ENCODE measurements around the gene PDE6B. TPM values are rescaled to one million over a fixed set of nuclear protein-coding genes. Genes with fewer than 3 reads are reported as not detected.

Gene PDE6B
- total RNA-seq, 1 donor from 2014 or later: 5.5 TPM

GRCh38 chr4:661231-661630 is 35.9 kb downstream of the PDE6B start:
- intact Hi-C loops (cut with DNase I): no loop called here
- Histone ChIP-seq H3K4me3 (no peak overlapping the region), H3K4me1 (peaks cover 17% of the 10 kb centered on the region), H3K27me3 (ENCODE audit: low read depth) (no peaks in the 10 kb centered on the region), H3K36me3 (no peaks in the 10 kb centered on the region), H3K27ac (no peak overlapping the region), H3K9me3 (no peaks in the 10 kb centered on the region)
- ATAC-seq (no peak), DNase-seq (no peak)
- TF ChIP-seq CTCF (IDR thresholded peaks at IDR 0.05): no peak

GRCh38 chr4:661881-662761 is 36.7 kb downstream of the PDE6B start:
- ATAC-seq: no peak
- Histone ChIP-seq H3K9me3 (no peaks in the 10 kb centered on the region), H3K27ac (no peak overlapping the region)

GRCh38 chr4:663046-663437 is 37.7 kb downstream of the PDE6B start:
- ATAC-seq: peak; percentile 6 to 13
- Histone ChIP-seq H3K4me3 (peak overlapping the region; percentile 81), H3K9me3 (no peaks in the 10 kb centered on the region), H3K36me3 (no peaks in the 10 kb centered on the region), H3K4me1 (peaks cover 17% of the 10 kb centered on the region), H3K27ac (peak overlapping the region; percentile 69), H3K27me3 (ENCODE audit: low read depth) (no peaks in the 10 kb centered on the region)
- DNase-seq: no peak
- intact Hi-C loops (cut with DNase I): no loop called here
- no peak for TF ChIP-seq CTCF (IDR thresholded peaks at IDR 0.05)

More at GRCh38 chr4:661881-662761, 36.7 kb downstream of the PDE6B start:
- H3K4me1 ChIP-seq: peaks cover 17% of the 10 kb centered on the region
- no peak overlapping the region for H3K4me3 ChIP-seq
- intact Hi-C loops (cut with DNase I): no loop called here
- DNase-seq: peak; percentile 45
- H3K36me3 ChIP-seq: no peaks in the 10 kb centered on the region
- no peak for TF ChIP-seq CTCF (IDR thresholded peaks at IDR 0.05)
- no peaks in the 10 kb centered on the region for H3K27me3 ChIP-seq (ENCODE audit: low read depth)

- ATAC-seq (peak; percentile 76 to 90), DNase-seq (peak; percentile 86)
- intact Hi-C loops (cut with DNase I): no loop called here
- peak overlapping the region; percentile 81 for H3K4me3 ChIP-seq
- peak overlapping the region; percentile 69 for H3K27ac ChIP-seq
- no peaks in the 10 kb centered on the region for H3K27me3 ChIP-seq (ENCODE audit: low read depth)
- H3K36me3 ChIP-seq: no peaks in the 10 kb centered on the region
- H3K4me1 ChIP-seq: peaks cover 17% of the 10 kb centered on the region
- no peaks in the 10 kb centered on the region for H3K9me3 ChIP-seq
- TF ChIP-seq CTCF (IDR thresholded peaks at IDR 0.05): peak; percentile 17
These were observed 38.4 kb downstream of the PDE6B start for GRCh38 chr4:663438-664428.

- intact Hi-C loops (cut with DNase I): no loop called here
- Histone ChIP-seq H3K4me1 (peaks cover 17% of the 10 kb centered on the region), H3K36me3 (no peaks in the 10 kb centered on the region), H3K4me3 (peak overlapping the region; percentile 81), H3K27ac (no peak overlapping the region), H3K9me3 (no peaks in the 10 kb centered on the region), H3K27me3 (ENCODE audit: low read depth) (no peaks in the 10 kb centered on the region)
- no peak for ATAC-seq
- DNase-seq: peak; percentile 45
- no peak for TF ChIP-seq CTCF (IDR thresholded peaks at IDR 0.05)
These were observed 39.4 kb downstream of the PDE6B start for GRCh38 chr4:664713-665231.

Data from lower lobe of right lung (tissue), 2 donors.